GDM1 (cell line): ENCODE data around the gene TEKT4.
"Not testable (repeated sequence)": the region's sequence is repeated elsewhere in the genome, so short reads cannot be mapped to it uniquely, and the experiment has no call there.

Experiments
- DNase-seq: peaks from one replicate; lab custom pipeline; 2025; lab: John Stamatoyannopoulos, UW

TEKT4 gene

DNA sequence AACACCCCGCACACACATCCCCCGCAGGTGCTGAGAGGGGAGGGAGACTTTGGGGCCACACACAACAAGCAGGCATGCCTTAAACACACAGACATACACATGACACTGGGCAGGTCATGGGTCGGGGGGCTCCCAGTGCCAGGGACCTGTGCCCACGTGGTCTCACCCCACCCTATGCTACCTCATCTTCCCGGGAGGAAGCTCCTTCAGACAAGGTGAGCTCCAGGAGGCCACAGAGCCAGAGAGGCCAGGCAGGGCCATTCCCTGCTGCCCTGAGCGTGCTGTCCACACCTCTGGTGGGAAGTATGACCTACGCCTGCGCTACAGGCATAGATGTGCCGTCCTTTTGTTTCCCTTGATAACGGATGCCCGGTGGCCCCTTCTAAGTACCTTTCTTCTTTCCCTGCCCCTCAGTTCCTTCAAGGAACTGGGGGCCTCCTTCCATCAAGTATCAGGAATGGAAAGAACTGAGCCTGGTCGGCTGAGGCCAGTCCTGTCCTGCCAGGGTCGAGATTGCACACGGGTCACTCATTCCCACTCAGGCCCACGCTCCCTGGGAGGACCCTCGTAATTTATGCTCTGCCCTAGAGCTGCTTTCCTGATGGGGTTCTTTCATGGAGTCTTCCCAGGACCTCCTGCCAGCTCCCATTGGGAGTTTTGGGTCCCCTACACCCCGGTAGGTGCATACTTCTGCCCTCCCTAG, 4.7 kb downstream of the TEKT4 start:
- no peak for DNase-seq

DNA sequence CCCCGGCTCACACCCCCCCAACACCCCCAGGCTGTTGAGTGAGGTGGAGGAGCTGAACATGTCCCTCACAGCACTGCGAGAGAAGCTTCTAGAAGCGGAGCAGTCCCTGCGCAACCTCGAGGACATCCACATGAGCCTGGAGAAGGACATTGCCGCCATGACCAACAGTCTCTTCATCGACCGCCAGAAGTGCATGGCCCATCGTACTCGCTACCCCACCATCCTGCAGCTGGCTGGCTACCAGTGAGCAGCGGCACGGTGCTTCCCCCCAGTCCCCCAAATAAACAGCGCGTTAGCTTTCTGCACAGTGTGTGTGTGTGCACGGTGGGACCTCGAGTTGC, 5.3 kb downstream of the TEKT4 start:
- DNase-seq = no peak

DNA sequence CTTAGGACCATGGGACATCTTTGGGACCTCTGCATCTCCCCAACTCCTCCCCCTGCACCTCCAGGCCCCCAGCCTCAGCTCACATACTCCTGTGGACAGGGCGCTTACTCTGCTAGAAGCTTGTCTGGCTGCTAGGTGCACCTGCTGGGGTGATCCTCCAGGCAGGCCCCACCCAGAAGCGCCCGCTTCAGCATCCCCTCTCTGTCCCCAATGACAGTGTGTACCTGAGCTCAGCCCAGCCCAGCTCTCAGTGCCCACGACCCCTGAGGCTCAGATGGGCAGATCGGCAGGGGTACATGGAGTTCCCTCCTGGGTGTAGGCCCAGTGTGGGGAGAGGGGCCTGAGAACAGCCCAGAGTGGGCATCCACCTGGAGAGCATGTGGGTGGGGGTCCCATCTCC, 5.9 kb downstream of the TEKT4 start:
- DNase-seq = no peak

DNA sequence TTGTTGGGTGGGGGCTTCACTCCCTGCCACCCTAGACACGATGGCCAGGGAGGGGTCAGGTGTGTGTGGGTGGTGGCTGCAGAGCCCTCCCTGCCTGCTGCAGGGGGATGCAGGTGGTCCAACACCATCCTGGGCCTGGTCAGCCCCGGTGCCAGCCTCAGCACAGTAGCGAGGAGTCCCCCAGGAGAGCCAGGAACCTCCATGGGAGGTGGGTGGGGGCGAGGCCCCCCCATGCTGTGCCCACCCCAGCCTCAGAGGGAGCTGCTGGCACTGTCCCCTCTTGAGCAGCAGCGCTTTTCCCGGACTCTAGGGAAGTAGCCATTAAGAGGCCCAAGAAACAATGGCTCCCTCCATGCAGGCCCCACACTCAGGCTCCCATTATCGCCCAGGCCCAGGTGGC, 7.3 kb downstream of the TEKT4 start:
- DNase-seq = not testable (repeated sequence)

DNA sequence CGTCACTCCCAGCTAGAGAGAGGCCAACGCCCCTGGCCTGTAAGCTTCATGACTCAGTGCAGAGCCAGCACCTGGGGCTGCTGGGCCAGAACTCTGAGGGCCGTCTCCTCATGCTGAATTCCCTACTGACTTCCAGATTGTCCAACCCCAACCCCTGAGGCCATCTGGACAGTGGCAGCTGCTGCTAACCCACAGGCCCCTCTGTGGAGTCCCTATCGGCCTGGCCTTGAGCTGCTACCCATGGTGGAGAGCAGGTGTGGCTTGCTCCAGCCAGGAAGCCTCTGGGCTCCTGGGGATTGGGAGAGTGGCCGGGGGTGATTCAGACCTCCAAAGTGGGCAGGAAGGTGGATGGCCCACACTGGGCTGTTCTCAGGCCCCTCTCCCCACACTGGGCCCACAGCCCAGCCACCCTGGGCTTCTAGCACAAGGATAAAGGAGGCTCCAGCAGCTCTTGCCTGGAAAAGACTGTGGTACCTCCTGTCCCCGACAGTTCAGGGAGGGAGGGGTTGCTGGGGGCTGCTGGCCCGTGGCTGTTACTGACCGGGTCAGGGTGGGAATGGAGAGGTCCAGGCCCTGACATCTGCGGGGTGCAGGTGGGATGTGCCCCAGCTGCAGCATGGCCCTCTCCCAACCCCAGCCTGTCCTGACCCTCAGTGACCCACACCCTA, 8.2 kb downstream of the TEKT4 start:
- no peak for DNase-seq

DNA sequence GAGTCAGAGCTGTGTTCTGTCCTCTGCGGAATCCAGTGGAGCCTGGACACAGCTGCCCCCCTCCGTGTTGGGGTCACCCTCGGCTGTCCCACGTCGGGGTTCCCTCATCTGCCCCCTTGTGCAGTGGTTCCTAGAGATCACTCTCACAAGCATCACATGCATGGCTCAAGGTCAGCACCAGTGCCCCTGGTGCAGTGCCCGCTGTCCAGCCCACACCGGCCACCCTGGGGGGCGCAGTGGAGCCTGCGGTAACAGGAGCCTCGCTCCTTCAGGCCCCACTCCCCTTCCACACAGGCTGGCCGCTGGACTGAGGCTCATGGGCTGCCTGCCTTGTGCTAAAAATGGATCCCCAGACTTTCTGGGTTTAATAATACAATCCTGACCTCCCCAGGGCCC, 8.8 kb downstream of the TEKT4 start:
- DNase-seq = no peak

DNA sequence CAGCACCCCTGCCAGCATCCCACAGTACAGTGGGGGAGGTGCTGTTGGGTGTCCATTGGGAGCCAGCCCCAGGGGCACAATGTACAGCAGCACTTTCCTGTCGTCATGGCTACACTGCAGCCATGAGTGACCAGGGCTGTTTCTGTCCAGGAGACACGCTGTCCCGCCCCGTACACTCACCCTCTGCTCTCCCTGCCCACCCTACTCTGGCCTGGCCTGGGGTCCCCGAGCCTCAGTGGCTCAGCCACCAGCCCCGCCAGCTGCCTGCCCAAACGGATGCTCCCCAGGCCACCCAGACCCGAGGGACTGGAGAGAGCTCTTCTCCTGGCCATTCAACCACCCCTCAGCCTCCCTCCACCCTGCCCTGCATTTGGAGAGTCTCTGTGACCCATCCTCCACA, 9.3 kb downstream of the TEKT4 start:
- DNase-seq = no peak

DNA sequence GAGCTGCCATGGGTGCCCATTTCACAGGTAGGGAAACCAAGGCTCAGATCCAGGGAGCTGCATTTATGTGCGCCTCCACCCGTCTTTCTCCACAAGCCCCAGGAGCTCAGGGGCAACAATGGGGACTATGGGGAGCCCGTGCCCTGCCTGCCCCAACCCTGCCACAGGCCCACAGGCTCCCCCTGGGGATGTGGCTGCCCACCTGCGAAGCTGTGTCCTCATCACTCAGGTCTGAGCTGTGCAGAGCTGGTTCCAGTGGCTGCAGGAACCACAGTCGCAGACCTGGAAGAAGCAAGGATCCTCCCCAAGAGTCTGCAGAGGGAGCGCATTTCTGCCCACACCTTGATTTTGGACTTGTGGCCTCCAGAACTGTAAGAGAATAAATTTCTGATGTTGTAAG, 9.8 kb downstream of the TEKT4 start:
- no peak for DNase-seq

DNA sequence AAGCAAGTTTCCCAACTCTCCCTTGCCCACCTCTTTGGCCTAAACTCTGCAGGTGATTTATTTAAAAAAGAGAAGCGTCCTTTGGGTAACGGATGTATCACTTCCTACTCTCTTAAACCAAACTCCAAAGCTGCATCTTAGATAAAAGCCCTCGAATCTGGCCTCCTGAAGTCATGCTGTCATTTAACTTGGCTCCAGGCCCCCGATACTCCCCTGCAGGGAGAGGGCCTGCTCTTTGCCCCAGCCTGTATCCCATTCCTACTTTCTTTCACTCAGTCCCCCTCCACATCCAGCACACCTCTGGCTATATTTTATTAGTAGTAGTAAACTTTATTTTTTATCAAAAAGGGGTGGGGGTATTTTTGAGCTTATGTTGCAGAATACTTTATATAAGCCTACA, 19.0 kb downstream of the TEKT4 start:
- DNase-seq = no peak

DNA sequence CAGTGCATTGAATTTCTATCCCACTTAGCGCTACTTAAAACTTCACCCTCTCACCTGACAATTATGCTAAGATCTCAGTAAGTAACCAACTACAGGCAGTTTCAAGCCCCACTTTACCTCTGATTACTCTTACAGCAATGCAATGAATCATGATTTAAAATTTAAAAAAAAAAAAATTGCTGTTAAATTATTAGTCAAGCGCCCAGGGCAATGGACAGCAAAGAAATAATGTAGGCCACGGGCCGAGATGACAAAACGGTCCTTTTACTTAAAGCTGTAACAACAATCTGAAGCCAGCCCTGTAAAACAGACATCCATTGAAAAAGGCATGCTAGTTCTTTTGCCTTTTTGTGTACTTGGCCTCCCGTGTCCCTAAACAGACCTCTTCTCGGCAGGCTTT, 24.0 kb downstream of the TEKT4 start:
- DNase-seq = not testable (repeated sequence)

DNA sequence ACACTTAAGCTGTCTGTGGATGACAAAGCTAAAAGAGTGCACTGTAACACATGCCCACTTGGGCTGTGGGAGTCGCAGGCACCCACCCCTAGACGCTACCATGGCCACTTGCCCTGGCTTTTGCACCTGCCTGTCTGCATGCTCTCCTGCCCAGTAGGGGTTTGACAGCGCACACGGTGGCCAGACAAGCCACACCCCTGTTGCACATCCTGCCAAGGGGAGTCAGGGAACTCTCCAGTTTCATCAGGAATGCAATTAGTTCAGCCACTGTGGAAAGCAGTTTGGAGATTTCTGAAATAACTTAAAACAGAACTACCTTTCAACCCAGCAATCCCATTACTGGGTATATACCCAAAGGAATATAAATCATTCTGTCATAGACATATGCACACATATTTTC, 35.7 kb downstream of the TEKT4 start:
- DNase-seq = not testable (repeated sequence)

DNA sequence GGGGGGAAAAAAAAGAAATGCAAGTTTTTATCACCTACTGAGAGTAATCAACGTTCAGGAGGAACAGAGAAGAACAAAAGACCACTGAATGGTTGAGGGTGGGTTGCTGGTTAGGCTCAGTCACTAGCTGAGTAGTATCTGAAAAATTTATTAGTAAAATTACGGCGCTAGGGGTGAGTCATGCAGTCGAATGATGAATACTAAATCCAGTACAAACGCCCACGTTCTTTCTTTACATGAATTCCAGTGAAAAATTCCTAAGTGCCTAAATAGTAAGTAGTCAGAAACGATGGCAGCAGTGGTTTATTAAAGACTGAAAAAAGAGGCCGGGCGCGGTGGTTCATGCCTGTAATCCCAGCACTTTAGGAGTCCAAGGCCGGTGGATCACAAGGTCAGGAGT, 52.0 kb downstream of the TEKT4 start:
- DNase-seq = no peak

DNA sequence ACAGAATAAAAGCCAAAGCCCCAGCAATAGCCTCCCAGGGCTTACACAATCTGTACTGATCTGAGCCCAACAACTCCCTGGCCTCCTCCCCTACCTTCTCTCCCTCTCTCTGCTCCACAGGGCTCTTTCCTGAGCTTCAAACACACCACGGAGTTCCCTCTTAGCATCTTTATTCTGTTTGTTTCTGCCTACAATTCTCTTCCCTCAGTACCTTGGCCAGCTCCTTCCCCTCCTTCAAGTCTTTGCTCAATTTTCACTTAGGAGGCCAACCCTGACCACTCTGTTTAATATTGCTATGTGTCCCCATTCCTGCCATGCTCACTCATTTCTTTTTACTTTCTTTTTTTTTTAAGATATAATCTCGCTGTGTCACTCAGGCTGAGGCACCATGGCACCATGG, 53.8 kb downstream of the TEKT4 start:
- not testable (repeated sequence) for DNase-seq
